ENCODE measurements around the gene GGA1.

Gene GGA1, protein sequence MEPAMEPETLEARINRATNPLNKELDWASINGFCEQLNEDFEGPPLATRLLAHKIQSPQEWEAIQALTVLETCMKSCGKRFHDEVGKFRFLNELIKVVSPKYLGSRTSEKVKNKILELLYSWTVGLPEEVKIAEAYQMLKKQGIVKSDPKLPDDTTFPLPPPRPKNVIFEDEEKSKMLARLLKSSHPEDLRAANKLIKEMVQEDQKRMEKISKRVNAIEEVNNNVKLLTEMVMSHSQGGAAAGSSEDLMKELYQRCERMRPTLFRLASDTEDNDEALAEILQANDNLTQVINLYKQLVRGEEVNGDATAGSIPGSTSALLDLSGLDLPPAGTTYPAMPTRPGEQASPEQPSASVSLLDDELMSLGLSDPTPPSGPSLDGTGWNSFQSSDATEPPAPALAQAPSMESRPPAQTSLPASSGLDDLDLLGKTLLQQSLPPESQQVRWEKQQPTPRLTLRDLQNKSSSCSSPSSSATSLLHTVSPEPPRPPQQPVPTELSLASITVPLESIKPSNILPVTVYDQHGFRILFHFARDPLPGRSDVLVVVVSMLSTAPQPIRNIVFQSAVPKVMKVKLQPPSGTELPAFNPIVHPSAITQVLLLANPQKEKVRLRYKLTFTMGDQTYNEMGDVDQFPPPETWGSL

DNA sequence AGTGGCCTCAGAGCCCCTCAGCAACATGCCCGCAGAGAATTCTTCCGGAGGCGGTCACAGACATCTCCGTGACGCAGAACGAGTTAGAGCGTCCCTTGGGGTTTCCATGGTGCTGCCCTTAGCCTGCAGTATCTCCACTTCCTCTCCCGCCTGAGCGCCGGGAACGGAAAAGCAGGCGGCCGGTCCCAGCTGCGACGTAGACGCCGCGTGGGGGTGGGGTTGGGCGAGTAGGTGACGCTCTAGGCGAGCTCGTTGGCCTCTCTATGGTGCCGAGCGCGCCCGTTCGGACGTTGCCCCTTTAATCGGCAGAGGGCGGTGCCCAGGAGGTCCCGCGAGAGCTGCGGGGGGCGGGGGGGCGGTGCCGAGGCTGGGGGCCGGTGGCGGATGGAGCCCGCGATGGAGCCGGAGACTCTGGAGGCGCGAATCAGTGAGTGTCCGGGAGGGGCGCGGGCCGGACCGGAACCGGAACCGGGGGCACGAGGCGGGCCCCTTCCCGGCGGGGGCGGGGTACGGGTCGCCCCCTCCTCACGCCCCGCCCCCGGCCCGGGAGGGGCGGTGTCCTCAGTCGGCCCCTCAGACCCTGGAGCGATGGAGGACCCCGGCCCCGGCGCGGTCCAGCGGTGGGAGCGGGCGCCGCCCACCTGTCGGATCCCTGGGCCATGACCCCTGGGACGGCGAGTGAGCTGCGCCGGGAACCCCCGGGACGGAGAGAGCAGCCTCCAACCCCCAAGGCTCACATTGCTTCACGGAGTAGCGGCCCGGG lies at the start of gene GGA1:
Gene GGA1 (plus strand): TSS at position 358 of the 763 bp plus-strand sequence. CDS start 27 bp downstream, at position 385.
- peak within 1 kb of the TSS; percentile 90 for H3K4me3 ChIP-seq (ENCODE audit: low read depth, low read length)
- TF ChIP-seq, protein P1, sequence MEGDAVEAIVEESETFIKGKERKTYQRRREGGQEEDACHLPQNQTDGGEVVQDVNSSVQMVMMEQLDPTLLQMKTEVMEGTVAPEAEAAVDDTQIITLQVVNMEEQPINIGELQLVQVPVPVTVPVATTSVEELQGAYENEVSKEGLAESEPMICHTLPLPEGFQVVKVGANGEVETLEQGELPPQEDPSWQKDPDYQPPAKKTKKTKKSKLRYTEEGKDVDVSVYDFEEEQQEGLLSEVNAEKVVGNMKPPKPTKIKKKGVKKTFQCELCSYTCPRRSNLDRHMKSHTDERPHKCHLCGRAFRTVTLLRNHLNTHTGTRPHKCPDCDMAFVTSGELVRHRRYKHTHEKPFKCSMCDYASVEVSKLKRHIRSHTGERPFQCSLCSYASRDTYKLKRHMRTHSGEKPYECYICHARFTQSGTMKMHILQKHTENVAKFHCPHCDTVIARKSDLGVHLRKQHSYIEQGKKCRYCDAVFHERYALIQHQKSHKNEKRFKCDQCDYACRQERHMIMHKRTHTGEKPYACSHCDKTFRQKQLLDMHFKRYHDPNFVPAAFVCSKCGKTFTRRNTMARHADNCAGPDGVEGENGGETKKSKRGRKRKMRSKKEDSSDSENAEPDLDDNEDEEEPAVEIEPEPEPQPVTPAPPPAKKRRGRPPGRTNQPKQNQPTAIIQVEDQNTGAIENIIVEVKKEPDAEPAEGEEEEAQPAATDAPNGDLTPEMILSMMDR (IDR thresholded peaks at IDR 0.05; ENCODE audit: low read depth, low read length) = no peak

DNA sequence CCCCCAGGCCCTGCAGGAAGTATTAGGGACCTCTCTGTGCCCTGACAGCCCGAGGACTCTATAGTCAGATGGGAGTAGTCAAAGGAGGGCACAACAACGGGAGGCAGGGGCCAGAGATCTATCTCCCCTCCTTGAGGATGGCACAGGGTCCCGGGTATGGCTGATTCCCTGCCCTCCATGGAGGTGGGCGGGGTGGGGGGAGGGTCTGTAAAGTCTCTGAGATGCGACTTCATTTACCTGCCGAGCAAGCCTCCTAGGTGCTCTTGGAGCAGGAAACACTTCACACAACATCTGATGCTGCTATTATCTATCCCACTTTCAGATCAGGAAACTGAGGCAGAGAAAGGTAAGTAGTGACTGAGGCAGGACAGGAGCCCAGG lies 49.1 kb upstream of the GGA1 start:
- H3K4me3 ChIP-seq (ENCODE audit: low read depth, low read length) = peak overlapping the region; percentile 51
- TF ChIP-seq, protein P1 (IDR thresholded peaks at IDR 0.05; ENCODE audit: low read depth, low read length) = no peak

DNA sequence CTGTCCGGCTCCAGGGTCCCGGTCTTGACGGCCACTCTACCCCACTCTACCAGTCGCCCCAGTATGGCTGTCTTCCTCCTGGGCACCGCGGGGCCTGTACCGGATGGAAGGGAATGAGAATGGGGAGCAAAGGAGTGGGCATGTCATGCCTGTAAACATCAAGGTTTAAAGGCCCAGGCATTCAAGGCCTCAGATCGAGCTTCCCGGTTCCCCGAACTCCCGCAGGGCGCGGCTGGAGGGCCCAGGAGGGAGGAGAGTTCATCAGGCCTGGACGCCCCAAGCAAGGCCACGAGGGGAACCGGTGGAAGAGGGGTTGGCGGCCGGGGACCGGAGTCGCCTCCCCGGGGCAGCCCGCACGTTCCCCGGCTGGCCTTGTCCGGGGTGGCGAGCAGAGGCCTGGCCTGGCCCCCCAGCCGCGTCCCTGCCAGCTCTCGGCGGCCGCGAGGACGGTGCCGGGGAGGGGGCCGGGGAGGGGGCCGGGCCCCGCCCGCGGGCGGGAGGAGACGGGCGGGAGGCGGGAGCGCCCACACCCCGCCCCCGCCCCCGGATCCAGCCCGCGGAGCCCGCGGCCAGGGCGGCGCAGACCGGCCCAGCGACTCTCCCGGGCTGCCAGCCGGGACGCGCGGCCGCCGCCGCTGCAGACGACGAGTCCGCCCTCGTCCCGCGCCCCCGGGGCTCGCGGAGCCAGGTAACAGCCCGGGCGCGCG lies 48.6 kb upstream of the GGA1 start, which contains the start of gene CDC42EP1:
Gene CDC42EP1 (plus strand): TSS at position 580 of the 707 bp plus-strand sequence. CDS start 5,870 bp downstream, outside the sequence.
- TF ChIP-seq, protein P1 (IDR thresholded peaks at IDR 0.05; ENCODE audit: low read depth, low read length) = no peak

DNA sequence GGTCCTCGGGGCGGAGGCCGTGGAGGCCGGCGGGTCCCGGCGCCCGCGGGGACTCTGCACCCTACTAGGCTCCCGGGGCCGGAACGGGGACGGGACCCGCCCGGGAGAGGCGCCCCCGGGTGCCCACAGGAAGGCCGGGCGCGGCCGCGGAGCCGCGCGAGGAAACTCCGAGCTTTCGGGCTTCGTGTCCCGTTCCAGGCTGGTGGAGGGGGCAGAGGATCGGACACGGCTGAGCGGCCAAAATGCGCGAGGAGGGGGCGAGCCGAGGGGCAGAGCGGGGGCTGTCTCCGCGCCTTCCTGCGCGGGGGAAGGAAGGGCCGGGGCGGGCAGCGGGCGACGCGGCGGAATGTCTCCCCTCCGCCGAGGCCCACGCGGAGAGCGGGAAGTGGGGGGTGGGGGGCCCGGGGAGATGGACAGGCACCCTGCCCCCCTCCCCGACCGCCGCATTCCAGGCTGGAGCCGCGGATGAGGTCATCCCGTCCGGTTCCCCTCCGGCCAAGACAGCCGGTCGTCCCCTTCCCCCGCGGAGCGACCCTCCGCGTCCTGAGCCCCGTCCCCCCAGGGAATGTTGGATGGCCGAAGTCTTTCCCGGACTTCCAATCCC lies 47.9 kb upstream of the GGA1 start:
- TF ChIP-seq, protein P1 (IDR thresholded peaks at IDR 0.05; ENCODE audit: low read depth, low read length) = no peak
- peak overlapping the region; percentile 94 for H3K4me3 ChIP-seq (ENCODE audit: low read depth, low read length)

More for the DNA sequence above, 48.6 kb upstream of the GGA1 start, which contains the start of gene CDC42EP1:
- H3K4me3 ChIP-seq (ENCODE audit: low read depth, low read length) = peak within 1 kb of the TSS; percentile 94

DNA sequence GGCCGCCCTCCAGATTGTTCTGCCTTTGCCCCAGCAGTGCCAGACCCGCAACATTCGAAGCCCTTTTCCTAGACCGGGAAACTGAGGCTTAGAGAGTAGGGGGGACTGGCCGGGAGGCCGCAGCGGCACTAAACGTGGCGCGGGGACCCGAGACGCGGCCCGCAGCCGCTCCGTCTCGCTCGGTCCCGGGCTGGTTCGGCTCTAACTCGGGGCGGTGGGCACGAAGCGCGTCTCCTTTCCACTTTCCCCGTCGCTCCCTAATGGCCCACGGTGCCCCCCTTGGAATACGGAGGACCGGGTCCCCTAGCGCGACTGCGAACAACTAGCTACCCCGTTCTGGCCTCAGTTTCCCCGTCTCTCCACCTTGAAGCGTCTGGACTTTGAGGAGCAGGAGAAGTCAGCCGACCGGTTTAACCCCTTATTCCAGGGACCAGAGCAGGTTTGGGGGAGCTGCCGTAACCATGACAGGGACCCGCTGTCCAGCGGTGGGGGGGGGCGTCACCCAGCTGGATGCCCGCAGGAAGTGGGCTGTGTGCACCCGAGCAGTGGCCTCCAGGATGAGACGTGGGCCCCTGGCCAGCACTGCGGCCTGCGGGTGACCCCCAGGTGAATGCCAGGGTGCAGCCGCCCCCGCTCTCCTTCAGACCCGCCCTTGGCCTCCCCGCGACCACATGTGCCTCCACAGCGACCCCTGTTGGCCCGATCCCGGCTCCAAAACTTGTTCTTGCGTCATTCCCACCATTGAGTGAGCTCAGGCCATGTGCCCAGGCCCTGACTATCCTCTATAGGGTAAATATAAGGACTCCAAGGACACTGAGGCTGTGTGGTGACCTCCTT lies 47.2 kb upstream of the GGA1 start:
- H3K4me3 ChIP-seq (ENCODE audit: low read depth, low read length) = peak overlapping the region; percentile 94
- TF ChIP-seq, protein P1 (IDR thresholded peaks at IDR 0.05; ENCODE audit: low read depth, low read length) = peak; percentile 75
